ENCODE data around the gene DIO3. TPM values are rescaled to one million over a fixed set of nuclear protein-coding genes. Genes with fewer than 3 reads are reported as not detected.

DIO3 gene
- polyA plus RNA-seq, 1 donor from 2014 or later = 49.2 TPM

- peaks cover 39% of the 10 kb centered on the region for H3K27me3 ChIP-seq (ENCODE audit: insufficient read depth, low read depth, low read length)
- no peaks in the 10 kb centered on the region for H3K9me2 ChIP-seq (ENCODE audit: insufficient read depth, low read length)
- H4K20me1 ChIP-seq (ENCODE audit: insufficient read depth) = no peaks in the 10 kb centered on the region
- H2AFZ ChIP-seq (ENCODE audit: low read depth, low read length) = no peak overlapping the region
- H3K9ac ChIP-seq (ENCODE audit: low read length) = no peak overlapping the region
- peak overlapping the region; percentile 73 for H3K4me3 ChIP-seq (ENCODE audit: low read length)
- no peak for TF ChIP-seq CTCF (IDR thresholded peaks at IDR 0.05; ENCODE audit: poor library complexity, severe bottlenecking)
- no peak for TF ChIP-seq SMC3 (conservative IDR thresholded peaks at IDR 0.05; ENCODE audit: poor library complexity)
- no peak overlapping the region for H3K27ac ChIP-seq (ENCODE audit: low read length)
- H3K36me3 ChIP-seq (ENCODE audit: insufficient read depth, low read length) = no peaks in the 10 kb centered on the region
- H3K79me2 ChIP-seq (replicated peaks; ENCODE audit: insufficient read depth, low read length) = no peaks in the 10 kb centered on the region
- H3K9me3 ChIP-seq (ENCODE audit: low read length) = no peaks in the 10 kb centered on the region
- H3K4me2 ChIP-seq (ENCODE audit: low read length) = no peak overlapping the region
- H3F3A ChIP-seq (ENCODE audit: insufficient read depth, low read length, poor library complexity, severe bottlenecking) = no peaks in the 10 kb centered on the region
Measured at GRCh38 chr14:101557811-101558738, 3.2 kb upstream of the DIO3 start.

- Histone ChIP-seq H3K9me3 (ENCODE audit: low read length) (no peaks in the 10 kb centered on the region), H3K9ac (ENCODE audit: low read length) (peak overlapping the region; percentile 60), H3F3A (ENCODE audit: insufficient read depth, low read length, poor library complexity, severe bottlenecking) (no peaks in the 10 kb centered on the region), H3K79me2 (replicated peaks; ENCODE audit: insufficient read depth, low read length) (no peaks in the 10 kb centered on the region), H2AFZ (ENCODE audit: low read depth, low read length) (no peak overlapping the region), H3K27ac (ENCODE audit: low read length) (no peak overlapping the region), H3K27me3 (ENCODE audit: insufficient read depth, low read depth, low read length) (peaks cover 46% of the 10 kb centered on the region), H3K36me3 (ENCODE audit: insufficient read depth, low read length) (no peaks in the 10 kb centered on the region), H3K9me2 (ENCODE audit: insufficient read depth, low read length) (no peaks in the 10 kb centered on the region), H3K4me2 (ENCODE audit: low read length) (peak overlapping the region; percentile 14), H3K4me3 (ENCODE audit: low read length) (peak overlapping the region; percentile 73), H4K20me1 (ENCODE audit: insufficient read depth) (no peaks in the 10 kb centered on the region)
- TF ChIP-seq POLR2AphosphoS5 (IDR thresholded peaks at IDR 0.05) (no peak), CTCF (IDR thresholded peaks at IDR 0.05; ENCODE audit: poor library complexity, severe bottlenecking) (no peak), EZH2 (IDR thresholded peaks at IDR 0.05; ENCODE audit: borderline replicate concordance, insufficient read depth, low read length, poor library complexity, severe bottlenecking) (no peak), MXI1 (conservative IDR thresholded peaks at IDR 0.05; ENCODE audit: poor library complexity, severe bottlenecking) (no peak), TAF1 (IDR thresholded peaks at IDR 0.05; ENCODE audit: low read depth) (no peak), SMC3 (conservative IDR thresholded peaks at IDR 0.05; ENCODE audit: poor library complexity) (no peak), EP300 (conservative IDR thresholded peaks at IDR 0.05; ENCODE audit: poor library complexity, severe bottlenecking) (no peak), REST (IDR thresholded peaks at IDR 0.05; ENCODE audit: borderline replicate concordance) (no peak), RAD21 (conservative IDR thresholded peaks at IDR 0.05) (no peak)
Measured at GRCh38 chr14:101558739-101559240, 2.5 kb upstream of the DIO3 start.

Data from neural cell (in vitro differentiated cells).